Pancreas (tissue), 10 donors: ENCODE measurements around the gene IP6K3. TPM values are rescaled to one million over a fixed set of nuclear protein-coding genes. Genes with fewer than 3 reads are reported as not detected.
A peak's percentile ranks its signal among the peaks of the same experiment; 100 is the strongest.

Experiments used
- ATAC-seq, 4 donors: fragments of 200-7000 bp; cut with Tn5 transposase; one replicate each; pipeline versions ENCODE4 v1.8.0 to v1.9.1; 2020; ENCODE audit warnings: mild to moderate bottlenecking in 4 of 4, moderate library complexity in 4 of 4
- DNase-seq, 6 donors: peaks; one replicate each; pipeline ENCODE4 v3.0.0-alpha.2; 2020
- FAIRE-seq: peaks from 2 replicates; lab custom pipeline; 2012; peaks lifted over from hg19 to GRCh38; lab: Jason Lieb, UNC
- H3K27ac ChIP-seq, 4 donors: fragments of 200-600 bp; sonication (generic); 1 replicate in 3 of 4; 2 replicates in 1 of 4; pipeline versions ENCODE4 v1.5.0 to v1.8.0; 2020
- H3K27me3 ChIP-seq, 4 donors: fragments of 200-600 bp; one replicate each; pipeline ENCODE4 v1.8.0; 2021
- H3K36me3 ChIP-seq, 3 donors: fragments of 200-600 bp; sonication (generic) in 1 of 3; one replicate each; pipeline versions ENCODE4 v1.5.0 to v1.8.0; 2020 to 2021
- H3K4me1 ChIP-seq, 3 donors: fragments of 200-600 bp; one replicate each; pipeline ENCODE4 v1.8.0; 2021
- H3K4me3 ChIP-seq, 4 donors: fragments of 200-600 bp; sonication (generic) in 2 of 4; one replicate each; pipeline versions ENCODE4 v1.5.0 to v1.8.0; 2020 to 2021
- H3K9me3 ChIP-seq, 4 donors: fragments of 200-600 bp; one replicate each; pipeline ENCODE4 v1.8.0; 2021
- CTCF ChIP-seq, 4 donors: fragments of 200-600 bp; sonication (generic) in 3 of 4; IDR thresholded peaks; one replicate each; pipeline versions ENCODE4 v1.5.0 to v1.8.0; 2021; ENCODE audit warnings: antibody characterized with exemption in 4 of 4
- WGBS, 2 donors: extraction: QIAGEN DNeasy Blood & Tissue Kit; methylation state at CpG; one replicate each; pipeline ENCODE4 v1.1.7; 2013; 5-methylcytosine and 5-hydroxymethylcytosine counted together
- intact Hi-C, 3 donors: fragments of 100-400 bp; cut with DNase I; formaldehyde crosslinking; loops; one replicate each; pipeline versions ENCODE4 v1.11.1 to v1.14.2; 2022
- polyA plus RNA-seq, 2 donors: library from polyadenylated mRNA; stranded (reverse); fragments of 200-250 nt; gene quantifications; one replicate each; pipeline ENCODE4 v1.2.3, GENCODE V29; 2013
- total RNA-seq, 6 donors: library from RNA; stranded (reverse); fragmentation: NEBNext Ultra II Directional in 4 of 6; extraction: Animal tissue kit (Norgen Biotek cat#: 25700) in 4 of 6; gene quantifications; one replicate each; pipeline versions ENCODE4 v1.2.1 to v1.2.4, GENCODE V29; 2021 to 2023
- donor health status: healthy with polysubstance abuse.
- donor health status: DM: no; HTN: no; CAD: no; lungs with moderate emphysema.
- donor health status: DM: no; HTN: no; CAD: no.
- donor health status: control.
- donor health status: control.
- donor health status: Bipolar disorder and iron deficiency.
- donor health status: DM: yes; HTN: yes; CAD: no.
- donor health status: DM: no; HTN: no; CAD: no.
- donor health status: DM: no; HTN: no; CAD: no.
- donor health status: DM: yes; HTN: yes; CAD: no.

IP6K3 gene
- total and polyA plus RNA-seq, 8 donors, result 0.12 to 0.69 (median 0.36) TPM

- no peak for TF ChIP-seq CTCF (IDR thresholded peaks at IDR 0.05)
Measured at GRCh38 chr6:33699131-33699530, 47.6 kb downstream of the IP6K3 start.

GRCh38 chr6:33698494-33698893 lies 48.2 kb downstream of the IP6K3 start:
- WGBS, 2 donors, result 85 to 93% methylated on average over 10 of the region's 10 CpGs
- DNase-seq (peak in 1 of 6 donors; percentile 18), FAIRE-seq (no peak), ATAC-seq (no peak)
- Histone ChIP-seq H3K9me3 (no peaks in the 10 kb centered on the region), H3K27me3 (no peaks in the 10 kb centered on the region), H3K36me3 (peaks cover 0 to 14% (median 0%) of the 10 kb centered on the region in 3 donors), H3K27ac (no peak overlapping the region), H3K4me1 (no peaks in the 10 kb centered on the region), H3K4me3 (no peak overlapping the region)
- no peak for TF ChIP-seq CTCF (IDR thresholded peaks at IDR 0.05)
- intact Hi-C loops, result no loop called here

More at GRCh38 chr6:33699131-33699530, 47.6 kb downstream of the IP6K3 start:
- DNase-seq (no peak), FAIRE-seq (no peak), ATAC-seq (no peak)
- WGBS, 2 donors, result 90 to 91% methylated on average over 8 of the region's 8 CpGs
- Histone ChIP-seq H3K27ac (no peak overlapping the region), H3K4me1 (no peaks in the 10 kb centered on the region), H3K9me3 (no peaks in the 10 kb centered on the region), H3K36me3 (peaks cover 0 to 14% (median 0%) of the 10 kb centered on the region in 3 donors), H3K4me3 (no peak overlapping the region), H3K27me3 (no peaks in the 10 kb centered on the region)
- intact Hi-C loops, result no loop called here

- 95 to 96% methylated on average over 10 of the region's 10 CpGs for WGBS, 2 donors
- Histone ChIP-seq H3K36me3 (peaks cover 0 to 17% (median 0%) of the 10 kb centered on the region in 3 donors), H3K9me3 (no peaks in the 10 kb centered on the region), H3K27ac (no peak overlapping the region), H3K4me1 (no peaks in the 10 kb centered on the region), H3K4me3 (no peak overlapping the region), H3K27me3 (no peaks in the 10 kb centered on the region)
- TF ChIP-seq CTCF (IDR thresholded peaks at IDR 0.05), result no peak
- intact Hi-C loops, result no loop called here
- ATAC-seq (no peak), FAIRE-seq (no peak), DNase-seq (peak in 1 of 6 donors; percentile 25)
Measured at GRCh38 chr6:33697845-33698244, 48.9 kb downstream of the IP6K3 start.

GRCh38 chr6:33696548-33697518 lies 49.9 kb downstream of the IP6K3 start:
- Histone ChIP-seq H3K4me3 (no peak overlapping the region), H3K36me3 (peaks cover 0 to 23% (median 0%) of the 10 kb centered on the region in 3 donors), H3K9me3 (no peaks in the 10 kb centered on the region), H3K4me1 (no peaks in the 10 kb centered on the region), H3K27me3 (no peaks in the 10 kb centered on the region), H3K27ac (peak overlapping the region in 2 of 4 donors; percentile 18 to 40)
- DNase-seq, result peak in 1 of 6 donors; percentile 48
- no peak for TF ChIP-seq CTCF (IDR thresholded peaks at IDR 0.05)
- intact Hi-C loops, result no loop called here
- peak; percentile 12 to 28 (median 22) for ATAC-seq
- FAIRE-seq, result no peak
- 67 to 69% methylated on average over 15 of the region's 15 CpGs for WGBS, 2 donors
